ENCODE data around the gene PAX5.

PAX5 gene

DNA sequence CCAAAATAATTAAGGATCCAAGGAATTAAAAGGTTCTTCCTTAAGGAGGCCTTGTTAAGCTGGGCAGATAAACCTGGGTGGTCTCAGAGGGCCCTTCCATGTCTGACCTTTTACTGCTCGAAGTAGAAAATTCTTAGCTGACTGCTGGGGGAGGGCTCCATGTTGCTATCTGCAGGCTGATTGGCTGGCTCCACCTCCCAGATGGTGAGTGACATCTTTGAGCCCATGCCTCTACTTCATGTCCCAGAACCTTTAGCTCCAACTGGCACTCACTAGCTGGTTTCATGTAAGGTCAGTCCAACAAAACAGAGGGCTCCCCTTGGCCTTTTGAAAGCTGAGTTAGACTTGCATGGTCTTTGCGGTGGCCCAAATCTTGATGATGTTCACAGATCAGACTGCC lies 188.2 kb downstream of the PAX5 start:
- Histone ChIP-seq H3K4me1 (peaks cover 10 to 44% (median 23%) of the 10 kb centered on the region in 10 experiments; a peak in 19 of 20 replicates), H4K20me1 (peaks cover 0 to 100% (median 92%) of the 10 kb centered on the region in 11 experiments; a peak in 16 of 22 replicates), H3K27me3 (no peaks in the 10 kb centered on the region), H3K36me3 (peaks cover 0 to 99% (median 89%) of the 10 kb centered on the region in 11 experiments; a peak in 17 of 22 replicates), H3K9ac (no peak overlapping the region), H3K9me3 (replicated peaks in 1 of 11) (no peaks in the 10 kb centered on the region), H3K4me3 (no peak overlapping the region), H3K4me2 (no peak overlapping the region), H3K27ac (no peak overlapping the region)
- TF ChIP-seq Cebpa-rat (IDR thresholded peaks at IDR 0.05): no peak

GRCh38 chr9:36844961-36845360 lies 189.1 kb downstream of the PAX5 start:
- Histone ChIP-seq H3K4me3 (no peak overlapping the region), H3K27ac (no peak overlapping the region; a peak in 1 of 22 replicates), H3K9me3 (replicated peaks in 1 of 11) (no peaks in the 10 kb centered on the region), H3K4me1 (peaks cover 10 to 52% (median 28%) of the 10 kb centered on the region in 10 experiments; a peak in 19 of 20 replicates), H3K36me3 (peaks cover 0 to 99% (median 89%) of the 10 kb centered on the region in 11 experiments; a peak in 17 of 22 replicates), H4K20me1 (peaks cover 0 to 100% (median 92%) of the 10 kb centered on the region in 11 experiments; a peak in 16 of 22 replicates), H3K27me3 (no peaks in the 10 kb centered on the region), H3K9ac (no peak overlapping the region), H3K4me2 (no peak overlapping the region)
- no peak for TF ChIP-seq Cebpa-rat (IDR thresholded peaks at IDR 0.05)

- H3K9me3 ChIP-seq (replicated peaks in 1 of 11): no peaks in the 10 kb centered on the region
- H4K20me1 ChIP-seq: peaks cover 0 to 100% (median 87%) of the 10 kb centered on the region in 11 experiments; a peak in 16 of 22 replicates
- no peak overlapping the region for H3K4me3 ChIP-seq
- H3K27me3 ChIP-seq: no peaks in the 10 kb centered on the region
- no peak overlapping the region for H3K4me2 ChIP-seq
- H3K27ac ChIP-seq: no peak overlapping the region
- H3K9ac ChIP-seq: no peak overlapping the region
- peaks cover 10 to 61% (median 33%) of the 10 kb centered on the region in 10 experiments; a peak in 19 of 20 replicates for H3K4me1 ChIP-seq
- H3K36me3 ChIP-seq: peaks cover 0 to 99% (median 89%) of the 10 kb centered on the region in 11 experiments; a peak in 17 of 22 replicates
- no peak for TF ChIP-seq Cebpa-rat (IDR thresholded peaks at IDR 0.05)
These were observed 190.1 kb downstream of the PAX5 start for GRCh38 chr9:36843964-36844363.

DNA sequence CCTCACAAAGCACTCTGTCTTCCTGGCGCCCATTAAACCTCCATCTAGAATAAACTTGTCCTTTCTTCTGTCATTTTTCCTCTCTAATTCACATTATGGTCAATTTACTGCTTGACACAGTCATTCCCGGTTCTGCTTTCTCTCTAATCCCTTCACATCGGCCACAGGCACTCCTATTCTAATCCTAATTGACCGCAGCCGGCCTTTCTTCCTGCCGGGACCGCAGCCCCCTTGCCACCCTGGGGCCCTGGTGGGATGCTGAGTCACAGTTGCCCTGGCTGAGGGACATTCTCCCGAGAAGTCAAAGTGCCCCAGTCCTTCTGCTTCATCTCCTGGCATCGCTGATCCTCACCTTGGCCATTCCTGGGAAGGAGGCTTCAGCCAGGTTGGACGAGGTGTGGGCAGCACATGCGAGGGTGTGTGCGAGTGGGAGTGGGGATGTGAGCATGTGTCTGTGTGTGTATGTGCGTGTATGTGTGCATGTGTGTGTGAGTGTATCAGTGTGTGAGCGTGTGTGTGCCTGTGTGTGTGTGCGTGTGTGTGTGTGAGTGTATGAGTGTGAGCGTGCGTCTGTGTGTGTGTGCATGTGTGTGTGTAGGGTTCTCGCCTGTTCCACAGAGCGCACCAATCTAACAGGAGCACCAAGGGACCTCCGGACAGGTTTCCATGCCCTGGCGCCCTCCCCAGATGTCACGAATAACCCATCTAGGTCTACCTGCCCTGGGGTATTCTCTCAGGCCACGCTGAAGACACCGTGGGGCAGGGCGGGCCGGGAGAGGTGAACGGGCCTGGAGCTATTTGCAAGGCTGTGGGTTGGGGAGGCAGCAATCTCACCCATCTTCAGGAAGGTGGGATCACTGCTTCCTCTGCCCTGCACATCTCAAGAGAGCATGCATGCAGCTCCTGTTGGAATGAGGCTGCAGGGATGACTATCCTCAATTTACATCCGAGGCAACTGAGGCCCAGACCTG lies 191.2 kb downstream of the PAX5 start:
- Histone ChIP-seq H3K9ac (no peak overlapping the region), H3K9me3 (replicated peaks in 1 of 11) (no peaks in the 10 kb centered on the region), H3K4me2 (peak overlapping the region in 10 of 11 experiments; percentile 19 to 54 (median 40); a peak in 19 of 22 replicates), H4K20me1 (peaks cover 0 to 100% (median 87%) of the 10 kb centered on the region in 11 experiments; a peak in 17 of 22 replicates), H3K27me3 (no peaks in the 10 kb centered on the region), H3K4me1 (peaks cover 10 to 64% (median 43%) of the 10 kb centered on the region in 10 experiments; a peak in 19 of 20 replicates), H3K36me3 (peaks cover 0 to 99% (median 90%) of the 10 kb centered on the region in 11 experiments; a peak in 17 of 22 replicates), H3K27ac (peak overlapping the region in 5 of 11 experiments; percentile 8 to 28 (median 18); a peak in 3 of 22 replicates), H3K4me3 (no peak overlapping the region)
- TF ChIP-seq Cebpa-rat (IDR thresholded peaks at IDR 0.05): no peak

- Histone ChIP-seq H3K9me3 (replicated peaks in 1 of 11) (no peaks in the 10 kb centered on the region), H3K4me3 (no peak overlapping the region), H4K20me1 (peaks cover 0 to 100% (median 90%) of the 10 kb centered on the region in 11 experiments; a peak in 18 of 22 replicates), H3K4me1 (peaks cover 10 to 78% (median 61%) of the 10 kb centered on the region in 10 experiments; a peak in 19 of 20 replicates), H3K27ac (no peak overlapping the region), H3K27me3 (no peaks in the 10 kb centered on the region), H3K9ac (no peak overlapping the region), H3K36me3 (peaks cover 0 to 94% (median 84%) of the 10 kb centered on the region in 11 experiments; a peak in 17 of 22 replicates), H3K4me2 (peak overlapping the region in 1 of 11 experiments; percentile 8; a peak in 2 of 22 replicates)
- TF ChIP-seq Cebpa-rat (IDR thresholded peaks at IDR 0.05): 0 out of 22 replicates have a peak, but pooled peaks of 1 of the 11 experiments have one; percentile 21
These were observed 193.1 kb downstream of the PAX5 start for GRCh38 chr9:36840898-36841536.

DNA sequence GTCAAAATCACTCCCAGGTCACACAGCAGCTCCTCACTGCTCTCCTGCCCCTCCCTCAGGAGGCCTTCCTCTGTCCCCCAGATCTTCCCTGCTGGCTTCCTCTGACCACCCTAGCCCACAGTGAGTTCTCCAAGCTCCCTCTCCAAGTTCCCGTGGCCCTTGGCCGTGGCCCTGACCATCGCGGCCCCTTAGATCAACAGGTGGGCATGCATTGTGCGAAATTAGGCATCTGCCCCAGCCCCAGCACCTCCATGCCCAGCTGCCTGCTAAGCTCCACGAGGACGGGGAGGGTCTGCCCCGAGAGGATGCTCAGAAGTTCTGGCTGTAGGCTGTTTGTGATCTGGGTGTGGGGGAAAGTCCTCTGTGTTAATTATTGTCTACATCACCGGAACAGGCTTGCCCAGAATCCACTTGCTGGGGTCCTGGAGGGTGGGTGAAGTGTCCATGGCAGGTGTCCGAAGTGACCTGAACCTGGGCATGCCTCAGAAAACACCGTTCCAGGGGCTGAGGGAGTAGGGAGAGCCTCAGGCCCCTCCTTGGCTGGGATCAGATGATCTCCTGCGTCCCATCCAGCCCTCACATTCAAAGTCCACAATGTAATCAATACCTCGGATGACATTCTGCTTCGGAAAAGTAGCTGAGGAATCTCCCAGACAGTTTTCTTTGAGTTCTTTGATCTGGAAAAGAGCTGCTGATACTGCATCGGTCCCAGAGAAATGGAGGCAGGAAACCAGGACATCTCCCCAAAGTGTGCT lies 194.8 kb downstream of the PAX5 start:
- no peak overlapping the region for H3K4me2 ChIP-seq
- H3K9ac ChIP-seq: no peak overlapping the region; a peak in 1 of 22 replicates
- H3K4me1 ChIP-seq: peaks cover 24 to 87% (median 78%) of the 10 kb centered on the region in 10 experiments
- H3K4me3 ChIP-seq: no peak overlapping the region
- no peaks in the 10 kb centered on the region for H3K9me3 ChIP-seq (replicated peaks in 1 of 11)
- H3K36me3 ChIP-seq: peaks cover 0 to 77% (median 66%) of the 10 kb centered on the region in 11 experiments; a peak in 17 of 22 replicates
- TF ChIP-seq Cebpa-rat (IDR thresholded peaks at IDR 0.05): no peak
- peaks cover 0 to 100% (median 83%) of the 10 kb centered on the region in 11 experiments; a peak in 18 of 22 replicates for H4K20me1 ChIP-seq
- no peak overlapping the region for H3K27ac ChIP-seq
- H3K27me3 ChIP-seq: no peaks in the 10 kb centered on the region

DNA sequence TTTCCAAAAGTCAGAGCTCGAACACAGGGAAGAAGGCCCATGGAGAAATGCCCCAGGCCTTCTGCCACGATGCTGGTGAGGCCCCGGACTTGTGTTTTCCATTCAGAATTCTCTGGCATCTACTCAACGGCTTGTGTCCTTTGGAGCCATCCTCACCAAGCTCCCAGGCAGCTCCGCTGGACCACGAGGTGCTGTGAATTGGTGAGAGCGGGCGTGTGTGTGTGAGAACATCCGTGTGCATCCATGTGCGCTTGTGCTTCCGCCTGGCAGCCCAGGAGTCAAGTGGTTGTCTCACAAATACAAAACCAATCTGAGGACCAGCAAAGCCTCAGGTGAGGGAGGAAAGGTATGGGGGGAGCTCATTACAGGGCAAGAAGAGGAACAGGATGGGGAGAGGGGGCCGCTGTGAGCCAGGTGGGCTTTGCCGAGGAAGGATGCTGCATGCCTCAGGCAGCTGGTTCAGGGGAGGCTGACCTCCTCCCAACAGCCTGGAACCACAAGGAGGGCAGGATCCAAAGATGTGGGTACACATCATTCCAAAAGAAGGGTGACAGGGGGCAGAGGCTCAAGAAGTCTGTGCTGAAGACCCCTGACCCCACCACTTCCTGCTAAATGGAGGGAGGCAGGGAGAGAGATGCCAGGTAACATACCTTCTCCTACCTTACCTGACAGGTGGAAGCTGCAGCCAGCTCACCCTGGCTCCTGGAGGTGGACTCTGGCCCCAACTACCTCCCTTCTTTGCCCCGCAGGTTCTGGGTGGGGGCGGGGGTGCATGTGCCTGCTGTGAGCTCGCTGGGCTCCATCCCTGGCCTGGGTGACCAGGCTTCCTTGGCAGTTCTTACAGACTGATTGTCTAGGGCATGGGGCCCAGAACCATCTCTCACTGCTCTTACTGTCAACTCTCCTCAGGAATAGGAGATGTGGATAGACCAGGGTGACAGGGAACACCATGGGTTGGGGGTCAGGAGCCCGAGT lies 196.3 kb downstream of the PAX5 start:
- Histone ChIP-seq H3K36me3 (peaks cover 0 to 61% (median 52%) of the 10 kb centered on the region in 11 experiments; a peak in 17 of 22 replicates), H3K27me3 (no peaks in the 10 kb centered on the region)

More for the DNA sequence above, 196.3 kb downstream of the PAX5 start:
- H3K4me3 ChIP-seq: no peak overlapping the region
- H3K9me3 ChIP-seq (replicated peaks in 1 of 11): no peaks in the 10 kb centered on the region
- peaks cover 0 to 93% (median 71%) of the 10 kb centered on the region in 11 experiments; a peak in 18 of 22 replicates for H4K20me1 ChIP-seq
- no peak overlapping the region for H3K27ac ChIP-seq
- peak overlapping the region in 3 of 11 experiments; percentile 5 to 80 (median 26); a peak in 5 of 22 replicates for H3K4me2 ChIP-seq
- TF ChIP-seq Cebpa-rat (IDR thresholded peaks at IDR 0.05): no peak
- peaks cover 22 to 92% (median 76%) of the 10 kb centered on the region in 10 experiments for H3K4me1 ChIP-seq
- H3K9ac ChIP-seq: no peak overlapping the region; a peak in 1 of 22 replicates
